Measurements from ENCODE around the gene TMEM92.
"Not testable (repeated sequence)": the region's sequence is repeated elsewhere in the genome, so short reads cannot be mapped to it uniquely, and the experiment has no call there.

Gene TMEM92

GRCh38 chr17:50276588-50277356 lies 2.5 kb downstream of the TMEM92 start:
- no peak for DNase-seq

GRCh38 chr17:50277357-50277754 lies 3.1 kb downstream of the TMEM92 start:
- no peak for DNase-seq

- no peak for DNase-seq
Observed at GRCh38 chr17:50278526-50279180, 4.4 kb downstream of the TMEM92 start.

GRCh38 chr17:50279181-50279526 lies 4.9 kb downstream of the TMEM92 start:
- DNase-seq, result no peak

- no peak for DNase-seq
Observed at GRCh38 chr17:50279639-50280038, 5.4 kb downstream of the TMEM92 start.

- no peak for DNase-seq
Observed at GRCh38 chr17:50280068-50280467, 5.8 kb downstream of the TMEM92 start.

GRCh38 chr17:50280801-50281441 lies 6.7 kb downstream of the TMEM92 start:
- DNase-seq, result no peak

GRCh38 chr17:50281739-50282401 lies 7.6 kb downstream of the TMEM92 start:
- DNase-seq, result no peak

- no peak for DNase-seq
Observed at GRCh38 chr17:50283246-50283645, 9.0 kb downstream of the TMEM92 start.

- DNase-seq, result no peak
Observed at GRCh38 chr17:50283714-50284113, 9.4 kb downstream of the TMEM92 start.

GRCh38 chr17:50285941-50286340 lies 11.7 kb downstream of the TMEM92 start:
- DNase-seq, result no peak

- not testable (repeated sequence) for DNase-seq
Observed at GRCh38 chr17:50287302-50287701, 13.0 kb downstream of the TMEM92 start.

- no peak for DNase-seq
Observed at GRCh38 chr17:50288306-50288705, 14.0 kb downstream of the TMEM92 start.

- no peak for DNase-seq
Observed at GRCh38 chr17:50289278-50289677, 15.0 kb downstream of the TMEM92 start.

GRCh38 chr17:50289991-50290702 lies 15.9 kb downstream of the TMEM92 start:
- DNase-seq, result no peak

- no peak for DNase-seq
Observed at GRCh38 chr17:50290933-50291332, 16.7 kb downstream of the TMEM92 start.

GRCh38 chr17:50292465-50292864 lies 18.2 kb downstream of the TMEM92 start:
- no peak for DNase-seq

GRCh38 chr17:50295021-50295420 lies 20.8 kb downstream of the TMEM92 start:
- DNase-seq, result no peak

GRCh38 chr17:50297407-50297865 lies 23.2 kb downstream of the TMEM92 start:
- peak; percentile 3 for DNase-seq

GRCh38 chr17:50298018-50298417 lies 23.8 kb downstream of the TMEM92 start:
- no peak for DNase-seq

GRCh38 chr17:50299776-50300175 lies 25.5 kb downstream of the TMEM92 start:
- DNase-seq, result no peak

- not testable (repeated sequence) for DNase-seq
Observed at GRCh38 chr17:50300824-50301223, 26.6 kb downstream of the TMEM92 start.
